GM12892 (cell line): ENCODE data around the gene NOP56.

Source experiments
- POLR2A ChIP-seq: IDR thresholded peaks from 2 replicates; pipeline ENCODE4 v1.6.1; 2011; ENCODE audit warnings: low read depth, low read length, control low read depth
- POLR2AphosphoS5 ChIP-seq: IDR thresholded peaks from 2 replicates; pipeline ENCODE4 v1.6.1; 2011; ENCODE audit warnings: low read depth, low read length, control low read depth

GRCh38 chr20:2637246-2637645 is 15.2 kb upstream of the NOP56 start:
- TF ChIP-seq POLR2AphosphoS5 (no peak), POLR2A (no peak)
